Fibroblast of peridontal ligament (primary cell): ENCODE measurements around the gene MZT2A.
"Not testable (repeated sequence)": the region's sequence is repeated elsewhere in the genome, so short reads cannot be mapped to it uniquely, and the experiment has no call there.

Experiments used
- DNase-seq: peaks from one replicate; pipeline ENCODE4 v3.0.0-alpha.2; 2010; ENCODE audit errors: extremely low read depth

Gene MZT2A

GRCh38 chr2:131454914-131455313, 37.3 kb downstream of the MZT2A start:
- not testable (repeated sequence) for DNase-seq

DNA sequence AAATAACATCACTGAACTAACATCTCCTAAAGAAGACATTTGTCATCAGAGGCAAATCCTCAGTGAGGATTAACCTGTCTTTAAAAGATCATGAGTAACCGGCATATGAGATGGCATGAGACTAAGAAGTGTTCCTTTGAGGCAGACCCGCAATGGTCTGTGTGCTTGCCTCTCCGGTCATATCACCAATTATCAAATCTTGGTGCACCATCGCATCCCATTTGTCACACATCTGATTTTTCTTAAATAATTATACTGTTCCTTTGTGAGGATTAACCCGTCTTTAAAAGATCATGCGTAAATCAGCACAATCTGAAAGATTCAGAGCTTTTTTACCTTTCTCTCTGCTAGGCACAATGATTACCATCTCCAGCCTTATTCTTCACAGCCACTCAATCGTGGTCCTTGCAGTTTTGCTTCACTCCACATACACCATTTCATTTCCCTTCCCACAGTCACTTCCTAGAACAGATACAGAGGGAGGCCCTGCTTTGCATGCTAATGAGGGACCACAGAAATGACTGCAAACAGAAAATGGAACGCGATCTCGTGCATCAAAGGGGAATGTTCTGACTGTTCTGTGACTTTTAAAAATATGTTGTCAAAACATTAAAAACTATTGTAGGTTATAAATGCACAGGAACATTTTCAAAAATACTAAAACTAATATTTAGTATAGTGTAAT, 40.8 kb downstream of the MZT2A start:
- DNase-seq: not testable (repeated sequence)

GRCh38 chr2:131447981-131448380, 44.2 kb downstream of the MZT2A start:
- not testable (repeated sequence) for DNase-seq

DNA sequence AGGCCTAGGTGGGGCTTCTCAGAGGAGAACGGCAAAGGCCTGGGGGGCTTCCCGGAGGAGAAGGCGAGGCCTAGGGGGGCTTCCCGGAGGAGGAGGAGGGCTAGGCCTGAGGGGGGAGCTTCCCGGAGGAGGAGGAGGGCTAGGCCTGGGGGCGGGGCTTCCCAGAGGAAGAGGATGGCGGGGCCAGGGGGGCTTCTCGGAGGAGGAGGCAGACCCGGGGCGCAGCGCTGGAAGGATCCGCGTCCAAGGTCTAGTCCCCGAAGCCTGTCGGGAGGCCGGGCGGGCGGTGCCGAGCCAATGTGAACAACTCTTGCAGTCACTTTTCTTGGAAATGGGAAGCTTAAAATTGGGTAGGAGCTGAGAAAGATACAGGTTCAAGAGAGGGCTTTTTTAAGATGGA, 46.3 kb downstream of the MZT2A start:
- DNase-seq: no peak

DNA sequence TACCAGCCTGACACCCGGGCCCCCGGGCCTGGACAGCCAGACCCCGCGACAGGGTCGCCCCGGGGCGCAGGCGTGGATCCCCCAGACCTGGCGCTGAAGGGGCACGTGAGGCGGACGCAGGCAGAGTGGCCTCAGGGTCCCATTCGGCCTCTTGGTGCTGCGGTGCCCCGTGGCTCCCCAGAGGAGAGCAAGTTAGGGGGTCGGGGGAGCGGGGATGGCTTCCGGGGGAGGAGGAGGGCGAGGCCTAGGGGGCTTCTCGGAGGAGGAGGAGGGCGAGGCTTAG, 46.7 kb downstream of the MZT2A start:
- DNase-seq: not testable (repeated sequence)

DNA sequence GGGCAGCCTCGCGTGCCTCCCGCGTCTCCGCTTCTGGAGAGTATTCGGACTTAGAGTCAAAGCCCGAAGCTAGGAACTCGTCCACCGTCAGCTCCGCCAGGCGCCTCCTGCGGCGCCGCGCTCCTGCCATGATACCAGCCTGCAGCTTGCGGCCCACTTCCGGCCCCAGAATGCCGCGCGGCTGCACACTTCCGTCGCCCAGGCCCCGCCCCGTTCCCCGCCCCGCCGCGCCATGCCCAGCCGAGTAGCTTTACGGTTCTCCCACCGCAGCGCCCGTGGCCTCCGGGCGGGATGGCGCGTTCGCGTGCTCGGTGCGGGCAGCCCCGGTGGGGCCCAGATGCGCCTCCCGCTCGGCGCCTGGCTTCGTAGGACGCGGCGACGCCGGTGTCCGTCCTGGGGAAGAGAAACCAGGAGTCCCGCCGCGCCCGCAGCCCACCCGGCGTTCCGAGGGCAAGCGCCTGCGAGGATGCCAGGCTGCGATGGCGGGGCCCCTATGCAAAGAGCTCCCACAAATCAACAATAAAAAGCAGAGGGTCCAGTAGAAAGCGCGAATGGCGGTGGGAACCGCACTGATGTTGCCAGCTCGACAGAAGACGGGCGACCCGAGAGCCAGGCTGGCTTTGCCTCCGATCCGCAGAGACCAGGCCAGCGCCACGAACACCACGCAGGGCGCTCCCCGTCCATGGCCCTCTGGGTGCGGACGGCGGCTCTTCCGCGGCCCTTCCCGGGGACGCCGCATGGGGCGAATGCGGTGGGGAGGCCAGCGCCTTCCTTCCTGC, 47.3 kb downstream of the MZT2A start:
- DNase-seq: not testable (repeated sequence)

GRCh38 chr2:131440742-131441468, 51.3 kb downstream of the MZT2A start:
- DNase-seq: not testable (repeated sequence)
